Ovary (tissue), 9 donors: ENCODE results near the gene ENAH. TPM values are rescaled to one million over a fixed set of nuclear protein-coding genes. Genes with fewer than 3 reads are reported as not detected.

Experiments used
- DNase-seq, 5 donors: peaks; one replicate each; pipeline ENCODE4 v3.0.0-alpha.2; 2019 to 2020
- H3K27ac ChIP-seq, 2 donors: fragments of 200-600 bp; one replicate each; pipeline versions ENCODE4 v1.5.1 to v1.8.0; 2019 to 2022
- H3K27me3 ChIP-seq: fragments of 200-600 bp; one replicate; pipeline ENCODE4 v1.8.0; 2022
- H3K36me3 ChIP-seq: fragments of 200-600 bp; sonication (generic); one replicate; pipeline ENCODE4 v1.5.1; 2019
- H3K4me1 ChIP-seq: one replicate; pipeline ENCODE4 v1.8.1; 2013; ENCODE audit warnings: mild to moderate bottlenecking, moderate library complexity; ENCODE audit not compliant: insufficient read depth
- H3K4me3 ChIP-seq: fragments of 200-600 bp; sonication (generic); one replicate; pipeline ENCODE4 v1.5.1; 2017
- H3K9me3 ChIP-seq, 2 donors: fragments of 200-600 bp in 1 of 2; sonication (generic) in 1 of 2; one replicate each; pipeline versions ENCODE4 v1.5.1 to v1.8.1; 2013 to 2019; ENCODE audit warnings: mild to moderate bottlenecking in 1 of 2, moderate library complexity in 1 of 2
- CTCF ChIP-seq, 3 donors: fragments of 450-650 bp in 2 of 3; fragments of 200-600 bp in 1 of 3; IDR thresholded peaks; one replicate each; pipeline versions ENCODE4 v1.5.1 to v1.8.0; 2016 to 2022; ENCODE audit warnings: antibody characterized with exemption in 3 of 3, mild to moderate bottlenecking in 1 of 3
- EP300 ChIP-seq: sonication (generic); formaldehyde crosslinking; IDR thresholded peaks from one replicate; pipeline ENCODE4 v1.6.1; 2017; ENCODE audit warnings: antibody characterized with exemption
- POLR2A ChIP-seq: fragments of 450-650 bp; IDR thresholded peaks from one replicate; pipeline ENCODE4 v1.6.1; 2017; ENCODE audit warnings: antibody characterized with exemption, mild to moderate bottlenecking, moderate library complexity
- WGBS, 3 donors: extraction: QIAGEN DNeasy Blood & Tissue Kit in 1 of 3; methylation state at CpG; one replicate each; pipeline versions ENCODE4 v1.1.5 to v1.1.7; 2013 to 2017; 5-methylcytosine and 5-hydroxymethylcytosine counted together
- intact Hi-C, 4 donors: fragments of 100-400 bp; cut with DNase I; formaldehyde crosslinking; loops; one replicate each; pipeline versions ENCODE4 v1.11.0 to v1.15.1; 2022 to 2023
- polyA plus RNA-seq, 2 donors: library from polyadenylated mRNA; stranded (reverse); fragments of 200-250 nt in 1 of 2; fragments of 350-450 nt in 1 of 2; fragmentation: Illumina TruSeq in 1 of 2; extraction: RNeasy Lipid Tissue Mini Kit (QIAGEN cat#74804) in 1 of 2; gene quantifications; one replicate each; pipeline ENCODE4 v1.2.3, GENCODE V29; 2013 to 2014
- total RNA-seq, 7 donors: library from RNA; depleted of rRNA in 2 of 7; stranded (reverse); fragments of >200 nt in 2 of 7; fragmentation: NEBNext Ultra II Directional in 3 of 7; extraction: Animal tissue kit (Norgen Biotek cat#: 25700) in 3 of 7; gene quantifications; one replicate each; pipeline versions ENCODE4 v1.1.0 to v1.2.4, GENCODE V29; 2016 to 2023
- donor health status: DM: no; HTN: no; CAD: no; lungs with moderate emphysema.
- donor health status: DM: no; HTN: no; CAD: no.
- donor health status: Bipolar disorder and iron deficiency.
- donor health status: DM: yes; HTN: yes; CAD: no.
- donor health status: DM: no; HTN: no; CAD: no.
- donor health status: DM: yes; HTN: yes; CAD: no.

The ENAH gene
- total and polyA plus RNA-seq, 9 donors, result 33.4 to 137 (median 88.6) TPM

- TF ChIP-seq EP300 (no peak), CTCF (IDR thresholded peaks at IDR 0.05) (no peak), POLR2A (no peak)
- intact Hi-C loops, result loop anchor here in 1 of 4 donors (10.0 kb wide), 1 partner anchor 103 kb away; no protein-coding TSS in a partner anchor
- Histone ChIP-seq H3K4me1 (no peaks in the 10 kb centered on the region), H3K27me3 (no peaks in the 10 kb centered on the region), H3K9me3 (no peaks in the 10 kb centered on the region), H3K4me3 (no peak overlapping the region), H3K27ac (no peak overlapping the region), H3K36me3 (no peaks in the 10 kb centered on the region)
- 36 to 76% (median 53%) methylated on average over 1 of the region's 1 CpG for WGBS, 3 donors
- DNase-seq, result no peak
Observed at GRCh38 chr1:225668222-225668621, 15.3 kb upstream of the ENAH start.

DNA sequence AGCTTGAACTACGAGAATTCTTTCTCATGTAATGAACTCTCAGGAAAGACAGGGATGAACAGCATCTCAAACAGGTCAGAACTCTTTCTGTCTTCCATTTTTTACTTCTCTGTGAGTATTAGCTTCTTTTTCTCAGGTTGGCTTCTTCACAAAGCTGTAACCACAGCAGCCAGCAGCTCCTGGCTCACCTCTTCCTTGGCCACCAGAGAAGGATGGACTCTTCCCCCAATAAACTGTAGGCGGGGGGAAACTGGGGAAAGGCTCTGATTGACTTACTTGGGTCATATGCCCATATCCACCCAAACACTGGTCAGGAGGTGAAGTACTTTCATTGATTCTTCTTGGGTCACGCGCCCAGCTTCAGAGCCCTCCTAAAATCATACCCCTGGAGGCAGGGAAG, 14.4 kb upstream of the ENAH start:
- no peaks in the 10 kb centered on the region for H3K36me3 ChIP-seq
- no peaks in the 10 kb centered on the region for H3K27me3 ChIP-seq
- intact Hi-C loops, result loop anchor here in 1 of 4 donors (10.0 kb wide), 1 partner anchor 103 kb away; no protein-coding TSS in a partner anchor
- no peak overlapping the region for H3K27ac ChIP-seq
- no peaks in the 10 kb centered on the region for H3K4me1 ChIP-seq
- H3K9me3 ChIP-seq, result no peaks in the 10 kb centered on the region
- H3K4me3 ChIP-seq, result no peak overlapping the region
- TF ChIP-seq EP300, result no peak
- TF ChIP-seq CTCF (IDR thresholded peaks at IDR 0.05), result no peak
- TF ChIP-seq POLR2A, result no peak
- DNase-seq, result no peak
- 71 to 97% (median 97%) methylated on average over 4 of the region's 4 CpGs for WGBS, 3 donors

DNA sequence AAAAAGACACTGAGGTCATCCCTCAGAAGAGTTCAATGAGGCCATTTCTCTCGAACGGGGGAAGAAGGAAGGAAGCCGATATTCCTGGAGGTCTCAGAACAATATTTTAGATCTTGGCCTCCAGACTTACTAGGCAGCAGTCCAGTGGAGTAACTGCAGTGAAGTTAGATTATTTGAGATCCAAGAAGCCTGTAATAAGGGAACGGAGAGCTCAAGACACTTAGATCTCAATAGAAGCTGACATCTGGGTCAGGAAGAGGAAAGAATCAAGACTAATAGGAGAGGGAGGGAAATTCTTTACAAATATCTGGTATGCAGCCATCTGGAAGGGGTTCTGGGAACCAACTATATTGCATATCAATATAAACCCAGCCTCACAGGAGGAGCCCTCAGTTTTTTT, 13.6 kb upstream of the ENAH start:
- H3K4me3 ChIP-seq, result no peak overlapping the region
- no peaks in the 10 kb centered on the region for H3K27me3 ChIP-seq
- H3K9me3 ChIP-seq, result no peaks in the 10 kb centered on the region
- no peak for TF ChIP-seq POLR2A
- TF ChIP-seq CTCF (IDR thresholded peaks at IDR 0.05), result no peak
- no peak for TF ChIP-seq EP300
- H3K27ac ChIP-seq, result no peak overlapping the region
- H3K4me1 ChIP-seq, result no peaks in the 10 kb centered on the region
- intact Hi-C loops, result loop anchor here in 1 of 4 donors (10.0 kb wide), 1 partner anchor 102 kb away; no protein-coding TSS in a partner anchor
- H3K36me3 ChIP-seq, result no peaks in the 10 kb centered on the region
- no peak for DNase-seq
- WGBS, 3 donors, result 43 to 45% (median 43%) methylated on average over 4 of the region's 4 CpGs

GRCh38 chr1:225664762-225665161, 11.8 kb upstream of the ENAH start:
- no peak for DNase-seq
- WGBS, 3 donors, result 89 to 100% (median 90%) methylated on average over 2 of the region's 2 CpGs
- Histone ChIP-seq H3K27me3 (no peaks in the 10 kb centered on the region), H3K9me3 (no peaks in the 10 kb centered on the region), H3K27ac (no peak overlapping the region), H3K36me3 (no peaks in the 10 kb centered on the region), H3K4me1 (no peaks in the 10 kb centered on the region), H3K4me3 (no peak overlapping the region)
- intact Hi-C loops, result loop anchor here in 1 of 4 donors (10.0 kb wide), 1 partner anchor 100 kb away; no protein-coding TSS in a partner anchor
- no peak for TF ChIP-seq POLR2A
- no peak for TF ChIP-seq CTCF (IDR thresholded peaks at IDR 0.05)
- TF ChIP-seq EP300, result no peak
